H9 (cell line): ENCODE results near the gene TTC28. TPM values are rescaled to one million over a fixed set of nuclear protein-coding genes. Genes with fewer than 3 reads are reported as not detected.
A peak's percentile ranks its signal among the peaks of the same experiment; 100 is the strongest.
"Not testable (repeated sequence)": the region's sequence is repeated elsewhere in the genome, so short reads cannot be mapped to it uniquely, and the experiment has no call there.

Experiments used
- DNase-seq: peaks from one replicate; pipeline ENCODE4 v3.0.0-alpha.2; 2017
- H2AFZ ChIP-seq: one replicate; pipeline ENCODE4 v1.6.1; 2013; ENCODE audit warnings: mild to moderate bottlenecking, low read length, control low read depth, moderate library complexity
- H2AK5ac ChIP-seq: 2 replicates; pipeline ENCODE4 v1.6.1; 2013; ENCODE audit warnings: low read length, control low read depth, mixed read lengths; ENCODE audit not compliant: insufficient read length
- H2BK120ac ChIP-seq: one replicate; pipeline ENCODE4 v1.6.1; 2013; ENCODE audit warnings: low read depth, mild to moderate bottlenecking, low read length, control low read depth, inconsistent platforms; ENCODE audit not compliant: poor library complexity, severe bottlenecking
- H2BK12ac ChIP-seq: 2 replicates; pipeline ENCODE4 v1.6.1; 2013; ENCODE audit warnings: low read length, control low read depth, mixed read lengths, low read depth; ENCODE audit not compliant: insufficient read length
- H2BK15ac ChIP-seq: 2 replicates; pipeline ENCODE4 v1.6.1; 2013; ENCODE audit warnings: low read depth, low read length, control low read depth
- H2BK20ac ChIP-seq: one replicate; pipeline ENCODE4 v1.6.1; 2013; ENCODE audit warnings: low read depth, mild to moderate bottlenecking, low read length, control low read depth, inconsistent platforms; ENCODE audit not compliant: poor library complexity, severe bottlenecking
- H2BK5ac ChIP-seq: 2 replicates; pipeline ENCODE4 v1.6.1; 2013; ENCODE audit warnings: low read length, control low read depth, mixed read lengths; ENCODE audit not compliant: insufficient read length
- H3K14ac ChIP-seq: 2 replicates; pipeline ENCODE4 v1.6.1; 2013; ENCODE audit warnings: low read length, control low read depth; ENCODE audit not compliant: insufficient read depth
- H3K18ac ChIP-seq: 2 replicates; pipeline ENCODE4 v1.6.1; 2013; ENCODE audit warnings: low read depth, mild to moderate bottlenecking, mixed read lengths, low read length, control low read depth; ENCODE audit not compliant: insufficient read length
- H3K23ac ChIP-seq: 2 replicates; pipeline ENCODE4 v1.6.1; 2013; ENCODE audit warnings: low read length, control low read depth, mixed read lengths, low read depth; ENCODE audit not compliant: insufficient read length
- H3K23me2 ChIP-seq: 2 replicates; pipeline ENCODE4 v1.6.1; 2013; ENCODE audit warnings: low read depth, mild to moderate bottlenecking, mixed read lengths, low read length, control low read depth; ENCODE audit not compliant: insufficient read length, poor library complexity, severe bottlenecking
- H3K27ac ChIP-seq: 2 replicates; pipeline ENCODE4 v1.5.1; 2013; ENCODE audit warnings: low read length, control low read depth, mixed read lengths, low read depth; ENCODE audit not compliant: insufficient read length
- H3K27me3 ChIP-seq: 2 replicates; pipeline ENCODE4 v1.6.1; 2013; ENCODE audit warnings: low read length, control low read depth, inconsistent platforms; ENCODE audit not compliant: insufficient read depth
- H3K4ac ChIP-seq: 2 replicates; pipeline ENCODE4 v1.6.1; 2013; ENCODE audit warnings: low read depth, mild to moderate bottlenecking, control low read depth, inconsistent platforms, low read length, moderate library complexity
- H3K4me1 ChIP-seq: 2 replicates; pipeline ENCODE4 v1.6.1; 2013; ENCODE audit warnings: low read length, control low read depth, inconsistent platforms; ENCODE audit not compliant: insufficient read depth
- H3K4me2 ChIP-seq: 2 replicates; pipeline ENCODE4 v1.6.1; 2013; ENCODE audit warnings: low read length, control low read depth, mixed read lengths; ENCODE audit not compliant: insufficient read length, insufficient read depth
- H3K56ac ChIP-seq: 2 replicates; pipeline ENCODE4 v1.6.1; 2013; ENCODE audit warnings: low read depth, mild to moderate bottlenecking, mixed read lengths, low read length, control low read depth; ENCODE audit not compliant: insufficient read length
- H3K79me1 ChIP-seq: 2 replicates; pipeline ENCODE4 v1.6.1; 2013; ENCODE audit warnings: low read depth, mild to moderate bottlenecking, moderate library complexity, low read length, control low read depth, inconsistent platforms; ENCODE audit not compliant: insufficient read depth, poor library complexity, severe bottlenecking
- H3K79me2 ChIP-seq: 2 replicates; pipeline ENCODE4 v1.6.1; 2013; ENCODE audit warnings: low read length, control low read depth, inconsistent platforms; ENCODE audit not compliant: insufficient read depth
- H3K9ac ChIP-seq: 2 replicates; pipeline ENCODE4 v1.6.1; 2013; ENCODE audit warnings: low read length, control low read depth, mixed read lengths; ENCODE audit not compliant: insufficient read length; ENCODE audit errors: extremely low read depth
- H3K9me3 ChIP-seq: one replicate; pipeline ENCODE4 v1.6.1; 2013; ENCODE audit warnings: low read depth, low read length, inconsistent platforms; ENCODE audit not compliant: control insufficient read depth
- H3T11ph ChIP-seq: one replicate; pipeline ENCODE4 v1.6.1; 2013; ENCODE audit warnings: mild to moderate bottlenecking, low read length, control low read depth, inconsistent platforms
- H4K20me1 ChIP-seq: one replicate; pipeline ENCODE4 v1.6.1; 2013; ENCODE audit not compliant: control insufficient read depth, insufficient read length, insufficient read depth
- H4K5ac ChIP-seq: 2 replicates; pipeline ENCODE4 v1.6.1; 2013; ENCODE audit warnings: low read depth, mild to moderate bottlenecking, mixed read lengths, low read length, control low read depth; ENCODE audit not compliant: insufficient read length
- H4K8ac ChIP-seq: replicated peaks from 2 replicates; pipeline ENCODE4 v1.6.1; 2013; ENCODE audit warnings: low read length, control low read depth, mixed read lengths, low read depth; ENCODE audit not compliant: insufficient read length
- H4K91ac ChIP-seq: 2 replicates; pipeline ENCODE4 v1.6.1; 2013; ENCODE audit warnings: low read depth, mild to moderate bottlenecking, moderate library complexity, mixed read lengths, low read length, control low read depth; ENCODE audit not compliant: insufficient read length
- H3K27ac Mint-ChIP-seq, 3 experiments: 2 replicates in 2 of 3; 3 replicates in 1 of 3; pipeline ENCODE4 v1.8.0; 2020 to 2021; ENCODE audit warnings: mixed read lengths in 3 of 3, mild to moderate bottlenecking in 1 of 3, moderate library complexity in 1 of 3
- H3K27me3 Mint-ChIP-seq: 2 replicates; pipeline ENCODE4 v1.8.0; 2021; ENCODE audit warnings: low read depth, mild to moderate bottlenecking, moderate library complexity, mixed read lengths
- H3K36me3 Mint-ChIP-seq, 3 experiments: 2 replicates in 2 of 3; 3 replicates in 1 of 3; pipeline ENCODE4 v1.8.0; 2020 to 2021; ENCODE audit warnings: low read depth in 3 of 3, mixed read lengths in 3 of 3; ENCODE audit not compliant: insufficient read depth in 1 of 3
- H3K4me1 Mint-ChIP-seq, 2 experiments: 2 replicates each; pipeline ENCODE4 v1.8.0; 2020; ENCODE audit warnings: mixed read lengths in 2 of 2
- H3K4me3 Mint-ChIP-seq, 2 experiments: 2 replicates in 1 of 2; 3 replicates in 1 of 2; pipeline ENCODE4 v1.8.0; 2020 to 2021; ENCODE audit warnings: mild to moderate bottlenecking in 2 of 2, mixed read lengths in 2 of 2, moderate library complexity in 1 of 2
- H3K9me3 Mint-ChIP-seq, 2 experiments: 2 replicates in 1 of 2; 3 replicates in 1 of 2; pipeline ENCODE4 v1.8.0; 2020; ENCODE audit warnings: mild to moderate bottlenecking in 2 of 2, mixed read lengths in 2 of 2, moderate library complexity in 1 of 2
- WGBS: extraction: QIAGEN DNeasy Blood & Tissue Kit; methylation state at CpG from one replicate; pipeline ENCODE4 v1.1.7; 2013; ENCODE audit warnings: missing lambda C conversion rate, low lambda C conversion rate, mixed read lengths; ENCODE audit not compliant: insufficient read length; ENCODE audit errors: extremely low coverage; 5-methylcytosine and 5-hydroxymethylcytosine counted together
- total RNA-seq: library from RNA; stranded (reverse); gene quantifications from 2 replicates; pipeline ENCODE4 v1.2.1, GENCODE V29; 2021

The TTC28 gene
- total RNA-seq, 1 experiment from 2014 or later: 13.6 TPM

DNA sequence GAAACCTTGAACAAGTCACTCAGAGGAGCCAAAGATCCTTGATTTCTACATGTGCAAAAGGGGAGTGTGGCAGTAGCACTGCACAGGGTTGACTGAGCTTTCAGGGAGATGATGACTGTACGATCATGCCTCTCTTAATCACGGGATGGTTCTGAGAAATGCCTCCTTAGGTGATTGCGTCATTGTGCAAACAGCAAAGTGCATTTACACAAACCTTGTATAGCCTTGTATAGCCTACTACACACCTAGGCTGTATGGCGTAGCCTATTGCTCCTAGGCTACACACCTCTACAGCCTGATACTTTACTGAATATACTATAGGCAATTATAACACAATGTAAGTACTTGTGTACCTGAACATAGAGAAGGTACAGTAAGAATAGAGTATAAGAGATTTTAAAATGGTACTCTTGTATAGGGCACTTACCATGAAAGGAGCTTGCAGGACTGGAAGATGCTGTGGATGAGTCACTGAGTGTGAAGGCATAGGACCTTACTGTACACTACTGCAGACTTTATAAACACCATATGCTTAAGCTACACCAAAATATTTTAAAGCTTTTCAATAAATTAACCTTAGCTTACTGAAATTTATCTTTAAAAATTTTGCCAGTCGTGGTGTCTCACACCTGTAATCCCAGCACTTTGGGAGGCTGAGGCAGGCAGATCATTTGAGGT is 1.3 kb upstream of the TTC28 start:
- not testable (repeated sequence) for H3T11ph ChIP-seq, H3K79me2 ChIP-seq
- WGBS: no CpG with 5 or more reads among the region's 5 CpGs

GRCh38 chr22:28678778-28679610 is 646 bp downstream of the TTC28 start:
- peaks cover 26% of the 10 kb centered on the region for H3K27me3 Mint-ChIP-seq
- H3K4me1 ChIP-seq, H3K9me3 Mint-ChIP-seq, H3K79me2 ChIP-seq, H4K5ac ChIP-seq, H3K9me3 ChIP-seq, H2AK5ac ChIP-seq, H4K91ac ChIP-seq, H3K27ac Mint-ChIP-seq, H3K27me3 ChIP-seq, H2BK120ac ChIP-seq, H3K27ac ChIP-seq, H2BK5ac ChIP-seq, H3K4ac ChIP-seq, H4K20me1 ChIP-seq, H3K79me1 ChIP-seq, H3T11ph ChIP-seq, H4K8ac ChIP-seq, H2BK20ac ChIP-seq, H2AFZ ChIP-seq, H3K36me3 Mint-ChIP-seq, H3K56ac ChIP-seq, H3K4me1 Mint-ChIP-seq, H2BK12ac ChIP-seq, H3K23me2 ChIP-seq, H3K23ac ChIP-seq, H2BK15ac ChIP-seq: not testable (repeated sequence)
- Histone ChIP-seq H3K4me2 (peak overlapping the region; percentile 51), H3K14ac (peak overlapping the region; percentile 84; the same call in 1 of the 2 replicates), H3K9ac (peak overlapping the region; percentile 44), H3K18ac (peak overlapping the region; percentile 70)
- WGBS: no CpG with 5 or more reads among the region's 58 CpGs
- H3K4me3 Mint-ChIP-seq: peak overlapping the region; percentile 77 to 88
- peak; percentile 35 for DNase-seq

More for the DNA sequence above, 1.3 kb upstream of the TTC28 start:
- H3K4me2 ChIP-seq, H3K36me3 Mint-ChIP-seq, H3K27ac Mint-ChIP-seq, H4K20me1 ChIP-seq, H3K9me3 Mint-ChIP-seq, H2BK5ac ChIP-seq, H2BK120ac ChIP-seq, H4K91ac ChIP-seq, H3K56ac ChIP-seq, H2BK15ac ChIP-seq, H3K79me1 ChIP-seq, H3K14ac ChIP-seq, H4K5ac ChIP-seq, DNase-seq, H2BK12ac ChIP-seq, H3K4me1 ChIP-seq, H3K23ac ChIP-seq, H3K9ac ChIP-seq, H2BK20ac ChIP-seq, H3K27me3 ChIP-seq, H2AFZ ChIP-seq, H4K8ac ChIP-seq, H3K27ac ChIP-seq, H3K18ac ChIP-seq, H3K23me2 ChIP-seq, H3K4ac ChIP-seq, H3K9me3 ChIP-seq, H3K4me1 Mint-ChIP-seq, H2AK5ac ChIP-seq: not testable (repeated sequence)
- Mint-ChIP-seq H3K27me3 (peaks cover 26% of the 10 kb centered on the region), H3K4me3 (peak overlapping the region; percentile 77 to 95; a peak in 2 of 5 replicates)
